HL-60 (cell line): ENCODE results near the gene MCOLN1.

Experiments
- CTCF ChIP-seq: IDR thresholded peaks from one replicate; pipeline ENCODE4 v1.5.1; 2011; ENCODE audit warnings: low read length, control low read depth, inconsistent platforms; ENCODE audit not compliant: insufficient read depth
- POLR2AphosphoS5 ChIP-seq: IDR thresholded peaks from 2 replicates; pipeline ENCODE4 v1.6.1; 2012; ENCODE audit warnings: low read depth

- TF ChIP-seq CTCF: no peak
- no peak for TF ChIP-seq POLR2AphosphoS5
Observed at GRCh38 chr19:7554565-7554964, 32.1 kb downstream of the MCOLN1 start.
